ENCODE results near the gene EPC1.

EPC1 gene

GRCh38 chr10:32323051-32323450, 23.9 kb downstream of the EPC1 start:
- no peak overlapping the region for H3K4me3 ChIP-seq (ENCODE audit: low read depth, low read length)
- no peak for TF ChIP-seq CTCF (IDR thresholded peaks at IDR 0.05; ENCODE audit: low read depth, low read length)

- TF ChIP-seq CTCF (IDR thresholded peaks at IDR 0.05; ENCODE audit: low read depth, low read length), result no peak
- no peak overlapping the region for H3K4me3 ChIP-seq (ENCODE audit: low read depth, low read length)
Measured at GRCh38 chr10:32321016-32321631, 25.8 kb downstream of the EPC1 start.

GRCh38 chr10:32318476-32318896, 28.5 kb downstream of the EPC1 start:
- no peak overlapping the region for H3K4me3 ChIP-seq (ENCODE audit: low read depth, low read length)

GRCh38 chr10:32317795-32318357, 29.1 kb downstream of the EPC1 start:
- no peak for TF ChIP-seq CTCF (IDR thresholded peaks at IDR 0.05; ENCODE audit: low read depth, low read length)
- no peak overlapping the region for H3K4me3 ChIP-seq (ENCODE audit: low read depth, low read length)

More at GRCh38 chr10:32318476-32318896, 28.5 kb downstream of the EPC1 start:
- TF ChIP-seq CTCF (IDR thresholded peaks at IDR 0.05; ENCODE audit: low read depth, low read length), result no peak

GRCh38 chr10:32315424-32315823, 31.5 kb downstream of the EPC1 start:
- H3K4me3 ChIP-seq (ENCODE audit: low read depth, low read length), result no peak overlapping the region
- TF ChIP-seq CTCF (IDR thresholded peaks at IDR 0.05; ENCODE audit: low read depth, low read length), result no peak

- no peak overlapping the region for H3K4me3 ChIP-seq (ENCODE audit: low read depth, low read length)
- no peak for TF ChIP-seq CTCF (IDR thresholded peaks at IDR 0.05; ENCODE audit: low read depth, low read length)
Measured at GRCh38 chr10:32314588-32314987, 32.4 kb downstream of the EPC1 start.

- no peak overlapping the region for H3K4me3 ChIP-seq (ENCODE audit: low read depth, low read length)
- no peak for TF ChIP-seq CTCF (IDR thresholded peaks at IDR 0.05; ENCODE audit: low read depth, low read length)
Measured at GRCh38 chr10:32308027-32308603, 38.8 kb downstream of the EPC1 start.
